NCI-H2227 (cell line): ENCODE data around the gene SPDYE1.

Experiments
- DNase-seq: peaks from one replicate; lab custom pipeline; 2025; ENCODE audit not compliant: unreplicated experiment; lab: John Stamatoyannopoulos, UW

The SPDYE1 gene

GRCh38 chr7:44043902-44044301, 46.2 kb downstream of the SPDYE1 start:
- peak; percentile 16 for DNase-seq

GRCh38 chr7:44044315-44045225, 46.9 kb downstream of the SPDYE1 start, which contains the start of gene DBNL:
Gene DBNL (plus strand): TSS chr7:44044702. CDS start chr7:44044738, 36 bp downstream.
- DNase-seq: peak; percentile 91

DNA sequence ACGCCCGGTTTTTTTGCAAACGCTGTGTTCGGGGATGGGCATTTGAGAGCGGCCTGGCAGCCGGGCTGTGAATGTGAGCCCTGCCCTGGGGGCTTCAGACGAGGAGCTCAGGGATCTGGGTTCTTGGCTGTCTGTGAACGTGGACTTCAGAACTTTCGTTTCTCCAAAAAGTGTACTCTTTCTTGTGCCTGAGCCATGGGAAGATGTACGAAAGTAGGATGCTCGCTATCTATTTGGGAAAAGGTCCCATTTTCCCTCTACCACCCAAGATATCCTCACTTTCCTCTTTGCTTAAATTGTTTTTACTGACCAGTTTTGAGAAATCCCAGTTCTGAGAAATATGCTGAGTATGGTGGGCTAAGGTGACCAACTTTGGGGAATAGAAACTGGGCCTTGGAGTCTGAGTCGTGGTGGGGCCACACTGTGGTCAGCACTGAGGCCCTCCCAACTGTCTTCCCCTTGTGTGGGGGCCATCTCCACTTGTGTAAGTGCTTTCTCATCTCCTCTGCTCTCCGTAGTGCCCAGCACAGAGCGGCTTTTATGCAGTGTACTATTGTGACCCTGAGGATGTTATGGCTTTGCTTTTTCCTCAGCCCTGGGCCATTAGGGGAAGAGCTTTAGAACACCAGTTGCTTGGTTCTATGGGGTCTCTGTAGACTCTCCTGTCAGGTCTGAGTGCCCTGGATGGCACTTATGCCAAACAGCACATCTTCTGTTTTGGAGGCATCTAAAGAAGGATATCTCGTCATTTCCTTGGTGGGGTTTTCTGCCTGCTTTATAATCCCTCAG, 47.7 kb downstream of the SPDYE1 start:
- DNase-seq: no peak

DNA sequence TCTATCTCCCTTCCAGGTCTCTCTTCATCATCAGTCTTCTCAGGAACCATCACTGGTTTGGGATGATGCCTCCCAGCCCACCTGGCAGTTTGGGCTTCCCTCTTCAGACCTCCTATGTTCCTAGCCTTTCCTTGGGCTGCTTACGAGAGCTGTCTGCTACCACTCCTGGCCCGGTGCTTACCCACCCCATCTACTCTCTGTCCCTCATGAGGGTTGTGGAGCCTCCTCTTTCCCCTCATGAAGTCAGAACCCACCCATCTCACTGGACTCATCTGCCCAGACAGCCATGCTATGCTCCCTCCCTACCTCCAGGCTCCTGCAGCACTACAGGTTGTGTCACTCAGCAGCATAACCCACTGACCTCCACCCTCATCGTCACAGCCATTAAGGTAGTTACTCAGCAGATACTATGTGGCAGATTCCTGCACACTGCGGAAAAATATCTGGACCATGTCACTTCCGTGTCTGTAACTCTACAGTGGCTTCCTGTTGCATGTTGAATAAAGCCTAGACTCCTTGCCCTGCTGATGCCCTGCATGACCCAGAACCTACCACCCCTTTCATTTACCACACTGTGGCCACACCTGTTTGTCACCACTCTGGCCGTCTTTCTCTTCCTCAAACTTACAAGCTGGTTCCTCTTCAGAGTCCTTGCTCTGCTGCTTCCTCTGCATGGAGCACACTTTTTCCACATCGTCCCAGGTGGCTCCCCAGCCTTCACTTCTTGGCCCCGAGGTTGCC, 48.8 kb downstream of the SPDYE1 start:
- no peak for DNase-seq

DNA sequence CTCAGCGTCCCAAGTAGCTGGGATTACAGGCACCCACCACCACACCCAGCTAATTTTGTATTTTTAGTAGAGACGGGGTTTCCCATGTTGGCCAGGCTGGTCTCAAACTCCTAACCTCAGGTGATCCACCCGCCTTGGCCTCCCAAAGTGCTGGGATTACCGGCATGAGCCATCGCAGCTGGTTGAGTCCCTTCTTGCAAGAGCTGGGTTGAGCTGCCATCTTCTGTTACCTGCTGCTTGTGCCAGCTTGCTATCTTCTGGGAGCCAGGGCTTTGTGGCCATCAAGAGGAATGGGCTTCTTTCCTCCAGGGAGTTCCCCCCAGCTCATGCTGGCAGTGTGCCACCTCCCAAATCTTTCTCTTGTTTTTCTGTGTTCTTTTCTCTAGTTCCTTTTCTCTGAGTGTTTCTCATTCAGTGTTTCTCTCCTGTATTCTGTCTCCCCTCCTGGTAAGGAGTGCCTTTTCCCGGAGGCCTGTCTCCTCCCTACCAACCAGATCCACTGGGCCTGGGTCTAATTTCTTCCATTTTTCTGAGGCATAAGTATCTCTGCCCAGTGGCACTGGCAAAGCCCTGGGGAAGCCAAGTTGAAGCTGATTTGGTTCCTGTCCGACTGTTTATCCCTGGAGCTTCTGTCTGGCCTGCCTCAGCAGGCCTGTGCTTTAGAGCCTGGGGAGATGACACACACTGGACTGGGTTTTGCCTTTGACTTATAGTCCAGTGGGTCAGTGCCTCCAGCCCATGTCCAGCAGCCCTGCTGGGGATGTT, 50.5 kb downstream of the SPDYE1 start:
- no peak for DNase-seq

GRCh38 chr7:44050121-44050914, 52.6 kb downstream of the SPDYE1 start:
- DNase-seq: no peak

DNA sequence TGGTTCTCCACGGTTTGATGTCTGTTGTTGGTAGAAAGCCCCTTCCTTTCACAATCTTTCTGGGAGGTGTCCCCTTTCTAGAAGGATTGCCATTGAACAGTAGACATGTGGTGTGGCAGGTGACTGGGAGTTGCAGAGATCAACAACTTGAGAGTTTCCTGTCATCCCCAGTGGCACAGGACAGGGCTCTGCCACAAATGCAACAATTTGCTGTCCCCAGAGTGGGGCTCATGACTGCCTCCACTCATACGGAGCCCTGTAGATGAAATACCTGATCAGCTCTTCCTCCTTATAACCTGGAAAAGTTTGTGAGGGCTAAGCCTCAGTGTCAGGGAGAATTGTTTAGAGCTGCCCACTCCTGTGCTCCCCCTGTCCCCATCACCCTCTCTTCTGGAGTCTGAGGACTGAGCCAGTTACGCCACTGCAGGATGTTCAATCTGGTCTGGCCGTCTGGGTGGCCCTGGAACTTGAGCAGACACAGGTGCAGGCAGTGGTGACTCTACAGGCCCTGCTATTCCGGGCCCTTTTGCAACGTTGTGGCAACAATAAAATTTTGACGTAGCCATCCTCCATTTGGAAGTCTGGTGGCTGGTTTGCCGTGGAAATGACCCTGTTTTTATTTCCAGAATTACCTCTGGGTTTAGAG, 53.3 kb downstream of the SPDYE1 start:
- no peak for DNase-seq

DNA sequence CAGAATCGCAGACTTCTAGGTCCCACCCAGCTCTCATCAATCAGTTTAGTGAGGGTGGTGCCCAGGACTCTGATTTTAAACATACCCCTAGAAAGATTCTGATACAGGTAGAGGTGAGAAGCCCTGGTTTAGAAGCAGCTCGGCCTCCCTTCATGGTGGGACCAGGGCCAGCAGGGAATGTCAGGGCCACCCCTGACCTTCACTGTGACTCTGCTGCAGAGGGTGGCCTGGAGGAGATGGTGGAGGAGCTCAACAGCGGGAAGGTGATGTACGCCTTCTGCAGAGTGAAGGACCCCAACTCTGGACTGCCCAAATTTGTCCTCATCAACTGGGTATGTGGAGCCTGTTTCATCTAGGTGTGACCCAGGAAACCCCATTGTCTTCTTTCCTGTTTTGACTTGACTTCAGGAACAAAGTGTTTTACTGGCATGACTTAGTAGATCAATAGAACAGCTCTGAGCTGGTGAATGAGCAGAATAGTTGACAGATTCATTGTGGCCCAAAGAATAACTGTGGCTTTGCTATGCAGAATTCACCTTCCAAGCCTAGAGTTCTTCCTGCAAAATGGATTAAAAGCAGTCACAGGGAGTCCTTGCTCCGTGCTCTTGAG, 54.0 kb downstream of the SPDYE1 start:
- no peak for DNase-seq

DNA sequence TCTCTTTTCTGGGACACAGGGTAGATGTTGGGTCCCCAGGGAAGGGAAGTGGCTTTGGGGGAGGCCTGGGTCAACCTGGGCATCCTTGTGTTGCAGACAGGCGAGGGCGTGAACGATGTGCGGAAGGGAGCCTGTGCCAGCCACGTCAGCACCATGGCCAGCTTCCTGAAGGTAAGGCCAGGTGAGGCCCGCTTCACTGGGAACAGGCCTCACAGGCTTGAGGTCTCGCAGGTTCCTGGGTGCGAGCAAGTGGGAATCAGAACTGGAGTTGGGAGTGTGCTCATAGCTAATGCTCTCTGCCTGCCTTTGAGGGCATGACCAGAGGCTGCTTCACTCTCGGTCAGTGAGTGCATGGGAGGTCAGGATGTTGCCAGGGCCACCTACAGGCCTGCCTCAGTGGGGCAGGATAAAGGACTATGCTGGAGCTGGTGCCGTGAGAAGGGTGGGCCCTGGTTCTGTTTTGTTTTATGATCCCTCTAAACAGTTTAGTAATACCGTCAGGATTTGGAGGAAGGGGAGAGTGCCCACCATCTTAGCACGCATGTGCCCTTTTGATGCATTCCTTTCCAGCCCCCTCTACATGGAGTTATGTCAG, 55.2 kb downstream of the SPDYE1 start:
- no peak for DNase-seq

DNA sequence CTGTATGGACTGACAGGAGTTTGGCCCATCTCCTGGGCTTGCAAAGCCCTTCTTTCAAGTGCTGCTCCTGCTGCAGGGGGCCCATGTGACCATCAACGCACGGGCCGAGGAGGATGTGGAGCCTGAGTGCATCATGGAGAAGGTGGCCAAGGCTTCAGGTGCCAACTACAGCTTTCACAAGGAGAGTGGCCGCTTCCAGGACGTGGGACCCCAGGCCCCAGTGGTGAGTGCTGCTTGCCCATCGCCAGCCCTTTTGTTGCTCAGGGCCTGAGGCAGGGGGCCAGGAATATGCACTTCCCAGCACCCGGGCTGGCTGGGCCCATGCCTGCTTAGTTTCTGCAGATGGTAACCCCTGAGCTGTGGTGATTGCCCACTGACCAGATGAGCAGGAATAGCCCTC, 59.0 kb downstream of the SPDYE1 start:
- no peak for DNase-seq

DNA sequence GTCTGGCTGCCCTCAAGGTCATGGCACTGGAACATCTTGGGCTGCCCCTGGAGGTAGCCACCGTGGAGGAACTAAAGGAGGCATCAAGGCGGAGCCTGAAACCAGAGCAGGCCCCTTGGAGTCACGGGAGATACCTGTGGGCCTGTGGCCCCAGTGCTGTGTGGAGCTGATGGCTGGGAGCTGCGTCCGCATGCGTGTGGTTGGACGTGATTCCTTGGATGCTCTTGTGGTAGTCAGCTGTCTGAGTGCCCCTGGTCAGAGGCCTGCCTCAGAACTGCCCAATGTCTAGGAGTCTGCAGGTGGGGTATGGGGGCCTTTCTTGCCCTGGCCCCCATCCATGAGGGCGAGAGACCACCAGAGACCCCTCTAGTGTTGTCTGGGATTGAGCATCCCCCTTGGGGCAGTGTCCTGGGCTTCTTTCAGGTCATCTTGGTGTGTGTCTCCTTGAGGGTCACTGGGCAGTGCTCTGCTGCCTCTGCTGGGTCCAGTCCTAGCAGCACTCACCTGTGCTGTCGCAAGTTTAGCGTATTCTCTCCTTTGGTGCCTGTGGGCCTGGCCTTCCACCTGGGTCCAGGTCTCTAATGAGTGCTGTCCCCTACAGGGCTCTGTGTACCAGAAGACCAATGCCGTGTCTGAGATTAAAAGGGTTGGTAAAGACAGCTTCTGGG, 59.6 kb downstream of the SPDYE1 start:
- DNase-seq: no peak

GRCh38 chr7:44057849-44058758, 60.4 kb downstream of the SPDYE1 start:
- DNase-seq: no peak

DNA sequence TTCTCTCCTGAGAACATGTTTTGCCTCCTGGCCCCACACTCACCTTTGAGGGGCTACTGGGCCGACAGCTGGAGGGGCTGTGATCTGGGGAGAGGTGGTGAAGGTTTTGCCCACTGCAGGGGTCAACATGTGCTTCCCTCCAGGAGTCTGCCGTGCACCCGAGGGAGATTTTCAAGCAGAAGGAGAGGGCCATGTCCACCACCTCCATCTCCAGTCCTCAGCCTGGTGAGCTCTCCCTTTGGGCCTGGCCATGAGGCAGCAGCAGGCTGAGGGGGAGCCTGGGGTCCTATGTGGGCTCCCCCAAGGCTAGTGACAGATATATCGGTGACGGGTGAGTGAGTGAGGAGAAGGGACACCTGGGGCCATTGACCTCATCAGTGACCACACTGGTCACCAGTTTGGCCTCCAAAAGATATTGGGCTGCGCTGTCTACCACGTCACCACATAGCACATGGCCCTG, 61.1 kb downstream of the SPDYE1 start:
- no peak for DNase-seq

DNA sequence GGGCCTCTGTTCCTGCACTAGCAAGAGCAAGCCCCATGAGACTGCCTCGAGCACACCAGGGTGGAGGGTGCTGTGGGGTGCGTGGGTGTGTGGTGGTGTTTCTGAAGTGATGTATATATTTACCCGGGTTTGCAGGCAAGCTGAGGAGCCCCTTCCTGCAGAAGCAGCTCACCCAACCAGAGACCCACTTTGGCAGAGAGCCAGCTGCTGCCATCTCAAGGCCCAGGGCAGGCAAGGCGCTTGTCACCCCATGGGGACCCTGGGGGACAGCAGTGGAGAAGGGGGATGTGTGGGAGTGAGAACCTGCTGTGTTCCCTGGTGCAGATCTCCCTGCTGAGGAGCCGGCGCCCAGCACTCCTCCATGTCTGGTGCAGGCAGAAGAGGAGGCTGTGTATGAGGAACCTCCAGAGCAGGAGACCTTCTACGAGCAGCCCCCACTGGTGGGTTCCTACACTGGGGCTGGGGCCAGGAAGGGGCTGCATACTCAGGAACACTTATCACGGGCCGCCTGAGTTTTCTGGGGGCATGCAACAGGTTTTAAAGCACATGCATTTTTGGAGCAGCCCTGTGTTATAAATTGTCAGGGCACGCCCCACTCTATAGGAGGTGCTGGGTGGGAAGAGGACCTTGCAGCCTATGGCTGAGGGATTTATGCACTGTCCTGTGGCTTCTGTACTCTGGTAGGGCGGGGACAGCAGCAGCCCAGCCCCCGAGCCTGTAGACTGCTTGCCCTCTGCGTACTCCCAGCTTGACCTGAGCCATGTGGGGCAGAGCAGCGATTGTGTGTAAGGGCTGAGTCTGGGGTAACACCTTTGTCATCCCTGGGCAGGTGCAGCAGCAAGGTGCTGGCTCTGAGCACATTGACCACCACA, 61.8 kb downstream of the SPDYE1 start:
- DNase-seq: no peak
